ENCODE results near the gene SLK.

GRCh38 chr10:104036518-104037260 lies 69.7 kb downstream of the SLK start:
- TF ChIP-seq CTCF (IDR thresholded peaks at IDR 0.05) (no peak), MAX (IDR thresholded peaks at IDR 0.05; ENCODE audit: low read depth) (no peak), JUND (IDR thresholded peaks at IDR 0.05) (no peak), SIN3A (IDR thresholded peaks at IDR 0.05; ENCODE audit: borderline replicate concordance, low read depth, low read length) (no peak), YY1 (IDR thresholded peaks at IDR 0.05; ENCODE audit: low read depth) (no peak), FOXJ3 (CRISPR knock-in tag; IDR thresholded peaks at IDR 0.05) (no peak), SMC3 (IDR thresholded peaks at IDR 0.05; ENCODE audit: low read depth, low read length) (no peak), GABPA (IDR thresholded peaks at IDR 0.05; ENCODE audit: low read depth) (no peak), POLR2AphosphoS5 (IDR thresholded peaks at IDR 0.05; ENCODE audit: low read depth, low read length) (no peak), EZH2phosphoT487 (IDR thresholded peaks at IDR 0.05; ENCODE audit: borderline replicate concordance, low read depth) (no peak), TCF12 (IDR thresholded peaks at IDR 0.05) (no peak)
